ENCODE measurements around the gene SMOC1.

GRCh38 chr14:70032016-70032415, 152.8 kb downstream of the SMOC1 start:
- TF ChIP-seq CTCF (IDR thresholded peaks at IDR 0.05; ENCODE audit: low read depth, low read length) (no peak), EZH2phosphoT487 (IDR thresholded peaks at IDR 0.05; ENCODE audit: low read depth) (no peak)
